Nephron (organoid): ENCODE results near the gene FUT8.

Source experiments
- H3K27ac Mint-ChIP-seq, 3 experiments: 2 replicates each; pipeline ENCODE4 v1.8.0; 2020; ENCODE audit warnings: mixed read lengths in 3 of 3, mild to moderate bottlenecking in 2 of 3, moderate library complexity in 1 of 3
- H3K27me3 Mint-ChIP-seq: 2 replicates; pipeline ENCODE4 v1.8.0; 2021; ENCODE audit warnings: low read depth, mild to moderate bottlenecking, moderate library complexity, mixed read lengths
- H3K36me3 Mint-ChIP-seq: 2 replicates; pipeline ENCODE4 v1.8.0; 2020; ENCODE audit warnings: low read depth, mixed read lengths
- H3K4me1 Mint-ChIP-seq: 2 replicates; pipeline ENCODE4 v1.8.0; 2020; ENCODE audit warnings: mixed read lengths
- H3K4me3 Mint-ChIP-seq, 3 experiments: 2 replicates each; pipeline ENCODE4 v1.8.0; 2020; ENCODE audit warnings: mild to moderate bottlenecking in 3 of 3, mixed read lengths in 3 of 3, moderate library complexity in 2 of 3
- H3K9me3 Mint-ChIP-seq: 2 replicates; pipeline ENCODE4 v1.8.0; 2020; ENCODE audit warnings: mixed read lengths
- TF ChIP-seq, protein P1 (sequence below), 3 experiments: fragments of 200-600 bp; sonication (generic); IDR thresholded peaks; one replicate each; pipeline ENCODE4 v1.5.0; 2021; ENCODE audit warnings: antibody characterized with exemption in 3 of 3; ENCODE audit not compliant: unreplicated experiment in 3 of 3

The FUT8 gene

DNA sequence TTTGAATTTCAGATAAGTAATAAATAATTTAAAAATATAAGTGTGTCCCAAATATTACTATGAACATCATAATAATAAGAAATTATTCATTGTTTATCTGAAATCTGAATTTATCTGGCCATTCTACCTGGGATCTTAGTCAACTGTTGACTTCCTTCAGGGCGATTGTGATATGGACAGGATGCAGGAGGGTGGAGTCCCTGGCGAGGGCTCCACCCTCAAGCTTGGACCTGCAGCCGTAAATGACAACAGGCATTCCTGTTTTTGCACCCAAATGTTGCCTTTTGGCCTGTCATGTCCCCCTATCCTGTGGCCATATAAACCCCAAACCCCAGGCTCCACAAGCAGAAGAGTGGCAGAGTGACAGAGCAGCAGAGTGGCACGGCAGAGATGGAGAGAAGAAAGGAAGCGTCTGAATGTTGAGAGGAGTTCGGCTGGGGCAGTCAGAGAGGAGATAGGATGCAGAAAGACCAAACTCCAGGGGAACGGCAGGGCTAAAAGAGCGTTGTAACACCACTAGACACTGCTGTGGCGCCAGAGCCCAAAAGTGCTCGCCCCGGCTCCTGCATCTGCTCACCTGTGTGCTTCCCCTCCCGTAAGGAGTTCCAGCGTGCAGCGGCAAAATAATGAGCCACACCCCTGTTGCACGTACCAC lies 39.4 kb upstream of the FUT8 start:
- no peaks in the 10 kb centered on the region for H3K36me3 Mint-ChIP-seq
- no peak overlapping the region for H3K4me3 Mint-ChIP-seq
- H3K9me3 Mint-ChIP-seq, result no peaks in the 10 kb centered on the region
- TF ChIP-seq, protein P1, sequence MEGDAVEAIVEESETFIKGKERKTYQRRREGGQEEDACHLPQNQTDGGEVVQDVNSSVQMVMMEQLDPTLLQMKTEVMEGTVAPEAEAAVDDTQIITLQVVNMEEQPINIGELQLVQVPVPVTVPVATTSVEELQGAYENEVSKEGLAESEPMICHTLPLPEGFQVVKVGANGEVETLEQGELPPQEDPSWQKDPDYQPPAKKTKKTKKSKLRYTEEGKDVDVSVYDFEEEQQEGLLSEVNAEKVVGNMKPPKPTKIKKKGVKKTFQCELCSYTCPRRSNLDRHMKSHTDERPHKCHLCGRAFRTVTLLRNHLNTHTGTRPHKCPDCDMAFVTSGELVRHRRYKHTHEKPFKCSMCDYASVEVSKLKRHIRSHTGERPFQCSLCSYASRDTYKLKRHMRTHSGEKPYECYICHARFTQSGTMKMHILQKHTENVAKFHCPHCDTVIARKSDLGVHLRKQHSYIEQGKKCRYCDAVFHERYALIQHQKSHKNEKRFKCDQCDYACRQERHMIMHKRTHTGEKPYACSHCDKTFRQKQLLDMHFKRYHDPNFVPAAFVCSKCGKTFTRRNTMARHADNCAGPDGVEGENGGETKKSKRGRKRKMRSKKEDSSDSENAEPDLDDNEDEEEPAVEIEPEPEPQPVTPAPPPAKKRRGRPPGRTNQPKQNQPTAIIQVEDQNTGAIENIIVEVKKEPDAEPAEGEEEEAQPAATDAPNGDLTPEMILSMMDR (IDR thresholded peaks at IDR 0.05; ENCODE audit: unreplicated experiment in 3 of 3), result no peak
- H3K4me1 Mint-ChIP-seq, result peaks cover 11% of the 10 kb centered on the region
- no peak overlapping the region for H3K27ac Mint-ChIP-seq
- peaks cover 5% of the 10 kb centered on the region for H3K27me3 Mint-ChIP-seq

DNA sequence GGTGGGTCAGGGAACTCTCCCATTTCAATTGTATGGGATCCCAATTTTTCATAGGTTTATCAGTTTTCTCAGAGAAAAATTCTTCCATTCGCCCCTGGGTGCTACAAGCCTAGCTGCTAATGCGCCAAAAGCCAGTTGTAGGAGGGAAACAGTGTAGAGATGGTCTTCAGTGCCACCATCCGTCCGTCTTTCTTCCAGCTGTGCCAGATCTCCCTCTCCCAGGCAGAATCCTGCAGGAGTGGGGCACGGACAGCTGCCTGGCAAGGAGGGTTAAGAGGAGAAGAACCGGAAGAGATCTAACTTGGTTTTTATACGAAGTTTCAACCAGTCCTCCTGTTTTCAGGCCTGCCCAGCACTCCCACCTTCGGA lies 38.9 kb upstream of the FUT8 start:
- Mint-ChIP-seq H3K36me3 (no peaks in the 10 kb centered on the region), H3K4me1 (peaks cover 15% of the 10 kb centered on the region), H3K27me3 (peaks cover 5% of the 10 kb centered on the region), H3K9me3 (no peaks in the 10 kb centered on the region), H3K4me3 (no peak overlapping the region), H3K27ac (no peak overlapping the region)
- TF ChIP-seq, protein P1 (IDR thresholded peaks at IDR 0.05; ENCODE audit: unreplicated experiment in 3 of 3), result no peak

DNA sequence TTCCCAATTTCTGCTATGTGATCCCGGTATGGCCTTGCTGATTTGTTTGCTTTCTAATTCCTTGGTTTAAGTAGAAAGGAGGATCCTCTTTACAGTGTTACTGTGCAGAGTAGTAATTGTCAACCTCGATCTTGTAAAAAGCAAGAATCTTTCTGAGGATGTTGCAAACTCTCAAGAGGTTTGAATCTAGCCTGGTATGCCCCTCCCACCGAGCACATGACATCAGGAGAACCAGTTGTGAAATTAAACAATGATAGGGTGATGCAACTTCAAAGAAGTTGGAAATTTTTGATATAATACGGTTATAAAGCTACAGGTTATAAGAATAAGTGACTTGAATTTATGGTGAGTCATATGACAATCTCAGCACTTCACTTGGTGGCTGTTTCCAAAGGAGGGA lies 35.0 kb upstream of the FUT8 start:
- no peak overlapping the region for H3K4me3 Mint-ChIP-seq
- peaks cover 5% of the 10 kb centered on the region for H3K9me3 Mint-ChIP-seq
- H3K27me3 Mint-ChIP-seq, result peaks cover 5% of the 10 kb centered on the region
- TF ChIP-seq, protein P1 (IDR thresholded peaks at IDR 0.05; ENCODE audit: unreplicated experiment in 3 of 3), result no peak
- H3K4me1 Mint-ChIP-seq, result peaks cover 15% of the 10 kb centered on the region
- no peak overlapping the region for H3K27ac Mint-ChIP-seq
- H3K36me3 Mint-ChIP-seq, result no peaks in the 10 kb centered on the region

DNA sequence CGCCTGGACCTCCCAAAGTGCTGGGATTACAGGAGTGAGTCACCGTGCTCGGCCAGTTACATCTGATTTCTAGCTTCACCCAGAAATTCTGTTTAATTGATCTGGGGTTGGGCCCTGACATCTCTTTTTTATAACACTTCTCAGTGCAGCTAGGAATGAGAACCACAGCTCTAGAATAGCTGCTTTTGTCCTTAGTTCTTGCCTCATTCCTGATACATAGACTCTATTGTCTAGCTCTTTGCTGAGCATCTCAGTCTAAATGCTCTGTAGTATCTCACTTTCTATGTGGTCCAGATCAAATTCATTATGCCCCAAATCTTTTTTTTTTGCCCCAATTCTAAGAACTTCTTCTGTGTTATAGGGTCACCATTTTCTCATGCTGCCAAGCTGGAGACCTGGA lies 29.9 kb upstream of the FUT8 start:
- Mint-ChIP-seq H3K27ac (no peak overlapping the region), H3K9me3 (peaks cover 5% of the 10 kb centered on the region), H3K4me3 (no peak overlapping the region), H3K27me3 (peaks cover 4% of the 10 kb centered on the region), H3K36me3 (no peaks in the 10 kb centered on the region), H3K4me1 (peaks cover 15% of the 10 kb centered on the region)
- TF ChIP-seq, protein P1 (IDR thresholded peaks at IDR 0.05; ENCODE audit: unreplicated experiment in 3 of 3), result no peak

DNA sequence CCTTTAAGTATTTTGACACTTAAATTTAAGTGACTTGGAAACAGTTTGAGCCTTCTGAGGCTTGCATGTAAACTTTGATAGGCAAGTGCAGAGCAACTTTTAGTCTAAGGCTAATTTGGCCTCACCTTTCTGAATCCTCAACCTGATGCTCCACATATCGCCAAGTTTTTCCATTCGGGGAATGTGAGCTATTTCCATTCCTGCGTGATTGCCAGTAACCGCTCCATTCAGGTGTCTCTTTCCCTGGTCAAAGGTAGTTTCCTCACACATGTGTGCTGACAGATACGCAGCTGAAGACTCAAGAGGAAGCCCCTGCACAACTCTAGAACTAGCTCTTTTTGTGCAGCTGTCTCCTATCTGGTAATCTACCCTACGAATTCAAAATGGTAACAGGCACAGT lies 25.4 kb upstream of the FUT8 start:
- Mint-ChIP-seq H3K4me3 (no peak overlapping the region), H3K4me1 (peaks cover 7% of the 10 kb centered on the region), H3K9me3 (no peaks in the 10 kb centered on the region), H3K27ac (peak overlapping the region in 2 of 3 experiments; percentile 28 to 68), H3K36me3 (no peaks in the 10 kb centered on the region), H3K27me3 (peaks cover 4% of the 10 kb centered on the region)
- TF ChIP-seq, protein P1 (IDR thresholded peaks at IDR 0.05; ENCODE audit: unreplicated experiment in 3 of 3), result no peak

DNA sequence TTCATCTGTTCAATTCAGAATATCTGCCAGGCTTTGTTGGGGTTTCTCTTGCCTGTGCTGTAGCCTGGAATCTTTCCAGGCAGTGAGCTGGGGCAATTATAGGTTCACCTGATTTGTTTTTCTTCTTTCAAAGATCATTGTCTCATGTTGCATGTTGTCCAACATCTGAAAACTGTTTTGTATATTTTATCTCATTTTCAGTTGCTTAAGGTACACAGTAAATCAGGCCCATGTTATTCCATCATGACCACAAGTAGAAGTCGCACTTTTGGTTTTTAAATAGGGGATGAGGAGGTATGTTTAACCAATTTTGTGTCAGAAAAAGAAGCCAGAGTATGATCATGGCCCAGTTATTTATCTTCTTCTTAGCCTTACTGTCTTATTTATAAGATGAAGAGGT lies 24.9 kb upstream of the FUT8 start:
- Mint-ChIP-seq H3K4me3 (no peak overlapping the region), H3K27ac (peak overlapping the region in 1 of 3 experiments; percentile 28), H3K4me1 (peaks cover 7% of the 10 kb centered on the region), H3K9me3 (peaks cover 3% of the 10 kb centered on the region), H3K27me3 (peaks cover 4% of the 10 kb centered on the region), H3K36me3 (no peaks in the 10 kb centered on the region)
- TF ChIP-seq, protein P1 (IDR thresholded peaks at IDR 0.05; ENCODE audit: unreplicated experiment in 3 of 3), result no peak
